AG04449 (cell line): Measurements from ENCODE around the gene SCUBE1.

Experiments used
- CTCF ChIA-PET: fragments of 350-600 bp; formaldehyde crosslinking; extraction: SDS; loops from one replicate; lab custom pipeline; 2021; ENCODE audit warnings: antibody characterized with exemption; lab: Yijun Ruan, JAX
- POLR2A ChIA-PET: fragments of 400-600, 350-600 bp; formaldehyde crosslinking; extraction: SDS; loops from one replicate; lab custom pipeline; 2020; ENCODE audit warnings: antibody characterized with exemption, inconsistent platforms; lab: Yijun Ruan, JAX
- DNase-seq: peaks from one replicate; pipeline ENCODE4 v3.0.0-alpha.2; 2010; ENCODE audit warnings: low read depth, low spot score
- H3K4me3 ChIP-seq: 2 replicates; pipeline ENCODE4 v1.5.1; 2011; ENCODE audit warnings: low read depth, mild to moderate bottlenecking, control low read depth, low read length
- CTCF ChIP-seq: IDR thresholded peaks from one replicate; pipeline ENCODE4 v1.5.1; 2011; ENCODE audit warnings: mild to moderate bottlenecking, moderate library complexity, low read length, control low read depth, inconsistent platforms; ENCODE audit not compliant: insufficient read depth; ENCODE audit errors: missing control alignments

Gene SCUBE1

GRCh38 chr22:43308060-43308830, 34.9 kb downstream of the SCUBE1 start:
- no peak for TF ChIP-seq CTCF
- ChIA-PET CTCF (interaction anchor here (1.1 kb wide), 1 partner anchor 77 kb away, joined by 3 read pairs; no protein-coding TSS in a partner anchor), POLR2A (no interaction called here)
- no peak for DNase-seq
- H3K4me3 ChIP-seq, result no peak overlapping the region

DNA sequence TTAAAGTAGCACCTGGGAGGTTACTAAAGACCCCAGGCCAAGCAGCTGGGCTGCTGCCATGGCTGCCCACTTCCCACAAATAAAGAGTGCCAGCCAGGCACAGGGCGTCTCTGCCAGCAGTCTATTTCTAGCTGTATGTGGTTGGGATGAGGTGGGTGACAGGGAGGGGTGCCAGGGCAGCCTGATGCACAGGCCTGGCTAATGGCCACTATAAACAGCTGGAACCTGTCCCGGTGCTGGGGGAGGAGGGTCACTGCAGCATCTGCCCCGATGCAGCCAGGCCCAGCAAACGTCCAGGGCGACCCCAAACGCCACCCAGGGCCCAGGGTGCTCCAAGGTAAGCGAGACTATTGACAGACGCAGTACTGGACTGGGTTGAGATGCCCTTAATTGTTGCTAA, 37.4 kb downstream of the SCUBE1 start:
- H3K4me3 ChIP-seq, result no peak overlapping the region
- POLR2A ChIA-PET, result no interaction called here
- no peak for DNase-seq
- CTCF ChIA-PET, result no interaction called here
- no peak for TF ChIP-seq CTCF

DNA sequence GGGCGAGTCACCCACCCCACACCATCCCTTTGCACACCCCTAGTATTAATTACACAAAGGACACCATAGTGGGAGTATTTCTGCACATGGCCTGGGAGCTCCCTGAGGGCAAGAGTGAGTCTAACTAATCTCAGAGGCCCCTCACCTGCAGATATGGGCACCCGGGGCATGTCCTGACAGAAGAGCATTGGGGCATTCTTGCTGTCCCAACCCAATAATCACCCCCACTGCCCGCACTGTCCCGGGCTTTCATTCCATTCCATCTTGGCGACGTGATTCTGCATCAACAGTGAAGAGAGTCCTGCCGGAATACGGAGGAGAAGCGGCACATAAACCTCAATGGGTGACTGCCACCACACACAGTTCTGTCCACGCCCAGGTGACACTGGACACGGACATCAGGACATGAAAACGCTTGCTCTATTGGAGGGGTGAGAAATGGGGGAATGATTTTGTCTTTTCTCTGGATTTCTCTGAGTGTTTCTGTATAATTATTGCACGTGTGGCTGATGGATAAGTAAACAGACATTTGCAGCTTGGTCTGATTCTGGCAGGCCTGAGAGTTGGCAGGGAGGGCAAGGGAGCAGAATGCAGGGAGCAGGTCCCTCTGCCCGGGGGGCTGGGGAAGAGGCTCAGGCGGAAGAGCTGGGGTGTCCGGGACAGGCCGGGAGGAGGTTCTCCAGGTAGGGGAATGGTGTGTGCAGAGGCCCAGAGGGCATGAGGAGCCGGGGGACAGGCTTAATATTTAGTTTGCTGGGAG, 38.2 kb downstream of the SCUBE1 start:
- H3K4me3 ChIP-seq, result no peak overlapping the region
- ChIA-PET CTCF (no interaction called here), POLR2A (no interaction called here)
- TF ChIP-seq CTCF, result no peak
- no peak for DNase-seq

DNA sequence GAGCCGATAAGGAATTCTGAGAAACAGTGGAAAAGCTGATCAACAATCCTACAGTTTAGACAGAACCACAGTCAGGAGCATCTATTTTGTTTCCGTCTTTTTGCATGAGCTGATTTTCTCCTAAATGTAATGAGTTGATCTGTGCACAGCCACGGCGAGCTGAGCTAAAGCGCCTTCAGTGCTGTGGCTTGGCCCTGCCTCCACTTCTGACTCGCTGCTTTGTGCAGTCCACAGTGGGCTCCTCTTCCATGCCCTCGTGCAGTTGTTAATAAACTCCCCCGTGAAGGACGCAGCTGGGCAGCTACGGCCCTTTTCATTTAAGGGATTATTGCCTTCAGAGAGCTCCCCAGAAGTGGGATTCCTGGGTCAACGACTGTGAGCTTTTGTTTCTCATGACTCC, 39.4 kb downstream of the SCUBE1 start:
- ChIA-PET POLR2A (no interaction called here), CTCF (interaction anchor here (1.1 kb wide), 1 partner anchor 43 kb away, joined by 3 read pairs; no protein-coding TSS in a partner anchor)
- DNase-seq, result no peak
- no peak for TF ChIP-seq CTCF
- no peak overlapping the region for H3K4me3 ChIP-seq

DNA sequence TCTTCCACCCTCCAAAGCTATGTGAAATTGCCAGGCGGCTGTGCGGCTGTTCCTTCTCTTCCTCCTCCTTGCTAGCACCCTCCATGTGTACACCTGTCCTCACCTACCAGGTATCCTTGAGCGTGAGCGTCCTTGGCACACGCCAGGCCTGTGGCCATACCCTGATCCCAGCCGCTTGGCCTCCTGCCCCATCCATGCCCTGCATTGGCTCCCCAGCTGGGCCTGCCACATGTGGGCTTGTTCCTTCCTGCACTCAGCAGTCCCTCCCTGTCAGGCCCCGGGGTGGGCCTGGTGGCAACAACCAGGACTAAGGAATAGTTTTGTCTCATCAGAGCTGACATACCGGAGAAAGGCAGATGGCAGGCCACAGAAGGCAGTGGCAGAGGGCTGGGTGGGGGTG, 40.0 kb downstream of the SCUBE1 start:
- POLR2A ChIA-PET, result no interaction called here
- H3K4me3 ChIP-seq, result no peak overlapping the region
- TF ChIP-seq CTCF, result no peak
- CTCF ChIA-PET, result interaction anchor here (1.1 kb wide), 1 partner anchor 43 kb away, joined by 3 read pairs; no protein-coding TSS in a partner anchor
- DNase-seq, result no peak

GRCh38 chr22:43302531-43303041, 40.6 kb downstream of the SCUBE1 start:
- DNase-seq, result no peak
- no peak for TF ChIP-seq CTCF
- H3K4me3 ChIP-seq, result no peak overlapping the region
- CTCF ChIA-PET, result interaction anchor here (1.1 kb wide), 1 partner anchor 44 kb away, joined by 3 read pairs; no protein-coding TSS in a partner anchor
- POLR2A ChIA-PET, result no interaction called here
